HCT116 (cell line): ENCODE measurements around the gene KLHL35. TPM values are rescaled to one million over a fixed set of nuclear protein-coding genes. Genes with fewer than 3 reads are reported as not detected.

Experiments used
- ATAC-seq: fragments of 200-7000 bp; cut with Tn5 transposase; 2 replicates; pipeline ENCODE4 v1.9.1; 2020; ENCODE audit warnings: mild to moderate bottlenecking, moderate library complexity
- BruUV-seq: library from RNA; stranded (reverse); fragments of 400-500 nt; replicated peaks from 2 replicates; lab custom pipeline; 2021; lab: Mats Ljungman, UMichigan
- CTCF ChIA-PET: fragments of 300-600 bp; sonication (Branson Sonifier 250); formaldehyde crosslinking; loops from one replicate; lab custom pipeline; 2021; ENCODE audit warnings: antibody characterized with exemption; lab: Charles Lee
- POLR2A ChIA-PET: fragments of 300-600, 350-600 bp; sonication (Branson Sonifier 250); formaldehyde crosslinking; loops from one replicate; lab custom pipeline; 2021; ENCODE audit warnings: antibody characterized with exemption; lab: Charles Lee
- RAD21 ChIA-PET, 2 experiments: fragments of 300-600 bp; sonication (Branson Sonifier 250); formaldehyde crosslinking; loops; one replicate each; lab custom pipeline; 2023; ENCODE audit warnings: low total read pairs in 2 of 2; ENCODE audit not compliant: uncharacterized antibody in 2 of 2, unreplicated experiment in 2 of 2, low non-redundant PET in 1 of 2; lab: Charles Lee
- DNase-seq: peaks from one replicate; pipeline ENCODE4 v3.0.0-alpha.2; 2010; ENCODE audit warnings: low read depth, low spot score
- H2AFZ ChIP-seq: fragments of 200-600 bp; shearing (Covaris generic), sonication (generic); 2 replicates; pipeline ENCODE4 v1.6.1; 2017; ENCODE audit warnings: low read depth, mixed run types, mixed read lengths, antibody characterized with exemption, low read length; ENCODE audit not compliant: poor library complexity, severe bottlenecking
- H3K27ac ChIP-seq: 2 replicates; pipeline ENCODE4 v1.5.1; 2012; ENCODE audit warnings: low read depth, low read length
- H3K27me3 ChIP-seq: fragments of 200-600 bp; sonication (generic); 2 replicates; pipeline ENCODE4 v1.6.1; 2016; ENCODE audit warnings: mixed run types, low read length, mixed read lengths; ENCODE audit not compliant: insufficient read depth
- H3K36me3 ChIP-seq, 2 experiments: fragments of 200-500 bp in 1 of 2; fragments of 200-600 bp in 1 of 2; sonication (Bioruptor generic) in 1 of 2; sonication (generic) in 1 of 2; 2 replicates each; pipeline versions ENCODE4 v1.5.1 to v1.6.1; 2014 to 2016; ENCODE audit warnings: low read length in 2 of 2, inconsistent platforms in 1 of 2, mixed read lengths in 1 of 2, mixed run types in 1 of 2; ENCODE audit not compliant: insufficient read depth in 2 of 2, control insufficient read depth in 1 of 2
- H3K4me1 ChIP-seq, 2 experiments: fragments of 200-600 bp in 1 of 2; sonication (generic) in 1 of 2; 2 replicates each; pipeline versions ENCODE4 v1.5.1 to v1.6.1; 2012 to 2017; ENCODE audit warnings: low read length in 2 of 2, inconsistent platforms in 1 of 2, mild to moderate bottlenecking in 1 of 2, mixed read lengths in 1 of 2, mixed run types in 1 of 2, moderate library complexity in 1 of 2; ENCODE audit not compliant: insufficient read depth in 2 of 2, control insufficient read depth in 1 of 2
- H3K4me2 ChIP-seq: fragments of 200-600 bp; sonication (generic); 2 replicates; pipeline ENCODE4 v1.6.1; 2017; ENCODE audit warnings: mixed run types, low read length, mixed read lengths
- H3K4me3 ChIP-seq, 2 experiments: fragments of 200-600 bp in 1 of 2; sonication (generic) in 1 of 2; replicated peaks in 1 of 2; 2 replicates each; pipeline ENCODE4 v1.5.1; 2011 to 2016; ENCODE audit warnings: low read length in 2 of 2, control low read depth in 1 of 2, low read depth in 1 of 2, mild to moderate bottlenecking in 1 of 2, mixed read lengths in 1 of 2, mixed run types in 1 of 2
- H3K79me2 ChIP-seq: fragments of 200-600 bp; sonication (generic); 2 replicates; pipeline ENCODE4 v1.6.1; 2017; ENCODE audit warnings: mild to moderate bottlenecking, mixed run types, low read length, moderate library complexity, mixed read lengths; ENCODE audit not compliant: insufficient read depth
- H3K9ac ChIP-seq: fragments of 200-600 bp; sonication (generic); 2 replicates; pipeline ENCODE4 v1.6.1; 2016; ENCODE audit warnings: low read length, mixed read lengths
- H3K9me2 ChIP-seq: fragments of 200-600 bp; sonication (generic), shearing (Covaris generic); 2 replicates; pipeline ENCODE4 v1.6.1; 2017; ENCODE audit warnings: mixed run types, mild to moderate bottlenecking, moderate library complexity; ENCODE audit not compliant: insufficient read depth
- H3K9me3 ChIP-seq, 2 experiments: fragments of 200-500 bp in 1 of 2; fragments of 200-600 bp in 1 of 2; sonication (Bioruptor generic) in 1 of 2; sonication (generic) in 1 of 2; 2 replicates each; pipeline ENCODE4 v1.6.1; 2014 to 2017; ENCODE audit warnings: low read length in 2 of 2, mixed read lengths in 2 of 2, inconsistent platforms in 1 of 2, low read depth in 1 of 2, mild to moderate bottlenecking in 1 of 2, mixed run types in 1 of 2, moderate library complexity in 1 of 2; ENCODE audit not compliant: control insufficient read depth in 1 of 2, insufficient read depth in 1 of 2
- H4K20me1 ChIP-seq: fragments of 200-600 bp; sonication (generic), shearing (Covaris generic); 2 replicates; pipeline ENCODE4 v1.6.1; 2017; ENCODE audit warnings: mixed run types, mild to moderate bottlenecking, moderate library complexity; ENCODE audit not compliant: insufficient read depth
- ATF3 ChIP-seq: IDR thresholded peaks from 2 replicates; pipeline ENCODE4 v1.6.1; 2012
- CBX3 ChIP-seq: IDR thresholded peaks from 2 replicates; pipeline ENCODE4 v1.6.1; 2012; ENCODE audit warnings: low read depth
- CEBPB ChIP-seq: IDR thresholded peaks from 2 replicates; pipeline ENCODE4 v1.6.1; 2012; ENCODE audit warnings: low read depth
- CTCF ChIP-seq, 3 experiments: fragments of 200-600 bp in 1 of 3; sonication (generic) in 1 of 3; IDR thresholded peaks in 2 of 3; conservative IDR thresholded peaks in 1 of 3; 2 replicates each; pipeline ENCODE4 v1.5.1; 2012 to 2017; ENCODE audit warnings: low read depth in 2 of 3, low read length in 2 of 3, antibody characterized with exemption in 1 of 3, borderline replicate concordance in 1 of 3, control low read depth in 1 of 3, mild to moderate bottlenecking in 1 of 3, mixed read lengths in 1 of 3, mixed run types in 1 of 3, moderate library complexity in 1 of 3; ENCODE audit not compliant: insufficient read depth in 1 of 3
- ELF1 ChIP-seq: IDR thresholded peaks from 2 replicates; pipeline ENCODE4 v1.6.1; 2012; ENCODE audit warnings: low read depth, borderline replicate concordance
- EZH2 ChIP-seq: fragments of 200-600 bp; sonication (generic); IDR thresholded peaks from 2 replicates; pipeline ENCODE4 v1.6.1; 2017; ENCODE audit warnings: antibody characterized with exemption, mixed run types
- EZH2phosphoT487 ChIP-seq: fragments of 200-600 bp; IDR thresholded peaks from 2 replicates; pipeline ENCODE4 v1.6.1; 2018; ENCODE audit warnings: antibody characterized with exemption, borderline replicate concordance
- FOSL1 ChIP-seq: IDR thresholded peaks from 2 replicates; pipeline ENCODE4 v1.6.1; 2012; ENCODE audit warnings: low read depth
- JUND ChIP-seq: IDR thresholded peaks from 2 replicates; pipeline ENCODE4 v1.6.1; 2012
- POLR2A ChIP-seq: IDR thresholded peaks from 2 replicates; pipeline ENCODE4 v1.7.0; 2011; ENCODE audit warnings: borderline replicate concordance; ENCODE audit not compliant: insufficient read depth, insufficient read length; ENCODE audit errors: extremely low read depth
- POLR2AphosphoS5 ChIP-seq: IDR thresholded peaks from 2 replicates; pipeline ENCODE4 v1.6.1; 2011; ENCODE audit warnings: mild to moderate bottlenecking, low read depth, low read length, moderate library complexity
- RAD21 ChIP-seq: IDR thresholded peaks from 2 replicates; pipeline ENCODE4 v1.6.1; 2012; ENCODE audit warnings: low read depth, mild to moderate bottlenecking
- SIN3A ChIP-seq: IDR thresholded peaks from 2 replicates; pipeline ENCODE4 v1.6.1; 2012; ENCODE audit warnings: low read depth
- SP1 ChIP-seq: IDR thresholded peaks from 2 replicates; pipeline ENCODE4 v1.6.1; 2012; ENCODE audit warnings: low read depth
- SRF ChIP-seq: IDR thresholded peaks from 2 replicates; pipeline ENCODE4 v1.6.1; 2012; ENCODE audit warnings: low read depth
- YY1 ChIP-seq: IDR thresholded peaks from 2 replicates; pipeline ENCODE4 v1.6.1; 2011; ENCODE audit warnings: low read length, low read depth, moderate library complexity, mild to moderate bottlenecking; ENCODE audit not compliant: insufficient replicate concordance; ENCODE audit errors: extremely low read depth
- ZFX ChIP-seq: fragments of 450-650 bp; IDR thresholded peaks from 2 replicates; pipeline ENCODE4 v1.6.1; 2017
- ZNF274 ChIP-seq: fragments of 200-500 bp; sonication (Bioruptor generic); IDR thresholded peaks from 2 replicates; pipeline ENCODE4 v1.6.1; 2014; ENCODE audit warnings: mild to moderate bottlenecking, low read depth, low read length, inconsistent platforms
- intact Hi-C: fragments of 100-400 bp; cut with micrococcal nuclease; formaldehyde crosslinking; loops from 2 replicates; pipeline ENCODE4 v1.10.0; 2022
- total RNA-seq: library from RNA; stranded (reverse); gene quantifications from one replicate; pipeline ENCODE4 v1.2.1, GENCODE V29; 2021; ENCODE audit not compliant: unreplicated experiment
- TF ChIP-seq, protein P1 (sequence below): IDR thresholded peaks from 2 replicates; pipeline ENCODE4 v1.6.1; 2012
- TF ChIP-seq, protein P2 (sequence below): IDR thresholded peaks from 2 replicates; pipeline ENCODE4 v1.6.1; 2012; ENCODE audit warnings: low read depth

The KLHL35 gene
- total RNA-seq, 1 experiment from 2014 or later, result 1.7 TPM

DNA sequence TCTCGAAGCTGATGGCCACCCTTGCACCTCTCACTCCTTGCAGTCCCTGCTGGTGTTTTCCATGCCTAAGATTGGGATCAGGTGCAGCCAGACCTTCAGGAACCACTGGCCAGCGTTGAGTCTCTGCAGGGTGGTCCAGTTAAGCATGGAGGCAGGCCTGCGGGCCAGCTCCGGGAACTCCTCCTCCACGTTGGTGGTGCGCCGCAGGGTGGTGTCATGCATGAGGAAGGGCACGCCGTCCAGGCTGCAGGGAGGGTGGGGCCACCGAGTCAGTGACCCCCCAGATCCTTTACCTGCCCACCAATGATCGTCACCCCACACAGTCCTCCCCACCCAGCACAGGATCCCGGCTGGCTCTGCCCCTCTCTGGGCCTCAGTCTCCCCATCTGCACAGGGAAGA lies 10.0 kb upstream of the KLHL35 start:
- TF ChIP-seq SP1 (no peak), CBX3 (no peak), ATF3 (no peak), CTCF (IDR thresholded peaks at IDR 0.05 in 2 of 3, conservative IDR thresholded peaks at IDR 0.05 in 1 of 3; ENCODE audit: borderline replicate concordance in 1 of 3, insufficient read depth in 1 of 3, low read depth in 2 of 3, low read length in 2 of 3) (no peak), CEBPB (no peak), RAD21 (no peak), SIN3A (no peak), FOSL1 (no peak), ZNF274 (no peak), EZH2phosphoT487 (no peak), YY1 (no peak), EZH2 (no peak), POLR2AphosphoS5 (no peak), SRF (no peak), ZFX (no peak), POLR2A (no peak), ELF1 (no peak), JUND (no peak)
- TF ChIP-seq, protein P1, sequence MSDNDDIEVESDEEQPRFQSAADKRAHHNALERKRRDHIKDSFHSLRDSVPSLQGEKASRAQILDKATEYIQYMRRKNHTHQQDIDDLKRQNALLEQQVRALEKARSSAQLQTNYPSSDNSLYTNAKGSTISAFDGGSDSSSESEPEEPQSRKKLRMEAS, result no peak
- TF ChIP-seq, protein P2, sequence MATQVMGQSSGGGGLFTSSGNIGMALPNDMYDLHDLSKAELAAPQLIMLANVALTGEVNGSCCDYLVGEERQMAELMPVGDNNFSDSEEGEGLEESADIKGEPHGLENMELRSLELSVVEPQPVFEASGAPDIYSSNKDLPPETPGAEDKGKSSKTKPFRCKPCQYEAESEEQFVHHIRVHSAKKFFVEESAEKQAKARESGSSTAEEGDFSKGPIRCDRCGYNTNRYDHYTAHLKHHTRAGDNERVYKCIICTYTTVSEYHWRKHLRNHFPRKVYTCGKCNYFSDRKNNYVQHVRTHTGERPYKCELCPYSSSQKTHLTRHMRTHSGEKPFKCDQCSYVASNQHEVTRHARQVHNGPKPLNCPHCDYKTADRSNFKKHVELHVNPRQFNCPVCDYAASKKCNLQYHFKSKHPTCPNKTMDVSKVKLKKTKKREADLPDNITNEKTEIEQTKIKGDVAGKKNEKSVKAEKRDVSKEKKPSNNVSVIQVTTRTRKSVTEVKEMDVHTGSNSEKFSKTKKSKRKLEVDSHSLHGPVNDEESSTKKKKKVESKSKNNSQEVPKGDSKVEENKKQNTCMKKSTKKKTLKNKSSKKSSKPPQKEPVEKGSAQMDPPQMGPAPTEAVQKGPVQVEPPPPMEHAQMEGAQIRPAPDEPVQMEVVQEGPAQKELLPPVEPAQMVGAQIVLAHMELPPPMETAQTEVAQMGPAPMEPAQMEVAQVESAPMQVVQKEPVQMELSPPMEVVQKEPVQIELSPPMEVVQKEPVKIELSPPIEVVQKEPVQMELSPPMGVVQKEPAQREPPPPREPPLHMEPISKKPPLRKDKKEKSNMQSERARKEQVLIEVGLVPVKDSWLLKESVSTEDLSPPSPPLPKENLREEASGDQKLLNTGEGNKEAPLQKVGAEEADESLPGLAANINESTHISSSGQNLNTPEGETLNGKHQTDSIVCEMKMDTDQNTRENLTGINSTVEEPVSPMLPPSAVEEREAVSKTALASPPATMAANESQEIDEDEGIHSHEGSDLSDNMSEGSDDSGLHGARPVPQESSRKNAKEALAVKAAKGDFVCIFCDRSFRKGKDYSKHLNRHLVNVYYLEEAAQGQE, result no peak
- intact Hi-C loops, result loop anchor here (10.0 kb wide), 1 partner anchor 422 kb away; no protein-coding TSS in a partner anchor
- Histone ChIP-seq H4K20me1 (no peaks in the 10 kb centered on the region), H3K4me2 (no peak overlapping the region), H3K9ac (no peak overlapping the region), H3K27me3 (no peaks in the 10 kb centered on the region), H2AFZ (no peak overlapping the region), H3K79me2 (no peaks in the 10 kb centered on the region), H3K4me1 (no peaks in the 10 kb centered on the region), H3K4me3 (no peak overlapping the region), H3K36me3 (no peaks in the 10 kb centered on the region), H3K9me3 (no peaks in the 10 kb centered on the region), H3K27ac (no peak overlapping the region), H3K9me2 (no peaks in the 10 kb centered on the region)
- DNase-seq, result no peak
- POLR2A ChIA-PET, result no interaction called here
- no peak for ATAC-seq
- CTCF ChIA-PET, result interaction anchor here (1.6 kb wide), 1 partner anchor 89 kb away, joined by 3 read pairs; no protein-coding TSS in a partner anchor
- RAD21 ChIA-PET, result no interaction called here
- BruUV-seq, result no TSS peak
